Tibial nerve (tissue), 4 donors: Measurements from ENCODE around the gene PNPO. TPM values are rescaled to one million over a fixed set of nuclear protein-coding genes. Genes with fewer than 3 reads are reported as not detected.
A peak's percentile ranks its signal among the peaks of the same experiment; 100 is the strongest.

Experiments
- DNase-seq, 2 donors: peaks; one replicate each; pipeline ENCODE4 v3.0.0-alpha.2; 2019; ENCODE audit warnings: low spot score in 2 of 2
- H3K27ac ChIP-seq, 4 donors: fragments of 200-600 bp; sonication (generic) in 3 of 4; one replicate each; pipeline ENCODE4 v1.5.1; 2017 to 2019; ENCODE audit warnings: mild to moderate bottlenecking in 1 of 4
- H3K27me3 ChIP-seq, 2 donors: fragments of 200-600 bp; sonication (generic) in 1 of 2; one replicate each; pipeline versions ENCODE4 v1.5.1 to v1.6.0; 2017 to 2019
- H3K36me3 ChIP-seq, 3 donors: fragments of 200-600 bp; sonication (generic); one replicate each; pipeline ENCODE4 v1.5.1; 2018 to 2019
- H3K4me1 ChIP-seq, 4 donors: fragments of 200-600 bp; sonication (generic) in 3 of 4; one replicate each; pipeline ENCODE4 v1.5.1; 2017 to 2019
- H3K4me3 ChIP-seq, 4 donors: fragments of 200-600 bp; sonication (generic) in 3 of 4; one replicate each; pipeline ENCODE4 v1.5.1; 2017 to 2019; ENCODE audit warnings: mild to moderate bottlenecking in 1 of 4, moderate library complexity in 1 of 4
- H3K9me3 ChIP-seq, 4 donors: fragments of 200-600 bp; sonication (generic) in 3 of 4; one replicate each; pipeline ENCODE4 v1.5.1; 2017 to 2019
- EP300 ChIP-seq, 2 donors: sonication (generic); formaldehyde crosslinking; IDR thresholded peaks; one replicate each; pipeline ENCODE4 v1.6.1; 2017; ENCODE audit warnings: antibody characterized with exemption in 2 of 2, mild to moderate bottlenecking in 1 of 2
- POLR2A ChIP-seq, 2 donors: fragments of 450-650 bp; IDR thresholded peaks; one replicate each; pipeline ENCODE4 v1.6.1; 2017; ENCODE audit warnings: antibody characterized with exemption in 2 of 2, mild to moderate bottlenecking in 2 of 2, moderate library complexity in 2 of 2
- WGBS, 2 donors: methylation state at CpG; one replicate each; pipeline ENCODE4 v1.1.5; 2018; 5-methylcytosine and 5-hydroxymethylcytosine counted together
- total RNA-seq, 4 donors: library from RNA; depleted of rRNA; stranded (reverse); fragments of >200 nt; gene quantifications; one replicate each; pipeline ENCODE4 v1.1.0, GENCODE V29; 2016
- TF ChIP-seq, protein P1 (sequence below), 5 experiments: fragments of 200-600 bp in 3 of 5; fragments of 450-650 bp in 2 of 5; sonication (generic) in 3 of 5; IDR thresholded peaks; one replicate each; pipeline ENCODE4 v1.5.1; 2016 to 2019; ENCODE audit warnings: antibody characterized with exemption in 5 of 5, mild to moderate bottlenecking in 3 of 5, moderate library complexity in 2 of 5

PNPO gene
- total RNA-seq, 4 donors from 2014 or later, result 36.0 to 56.8 (median 51.2) TPM

DNA sequence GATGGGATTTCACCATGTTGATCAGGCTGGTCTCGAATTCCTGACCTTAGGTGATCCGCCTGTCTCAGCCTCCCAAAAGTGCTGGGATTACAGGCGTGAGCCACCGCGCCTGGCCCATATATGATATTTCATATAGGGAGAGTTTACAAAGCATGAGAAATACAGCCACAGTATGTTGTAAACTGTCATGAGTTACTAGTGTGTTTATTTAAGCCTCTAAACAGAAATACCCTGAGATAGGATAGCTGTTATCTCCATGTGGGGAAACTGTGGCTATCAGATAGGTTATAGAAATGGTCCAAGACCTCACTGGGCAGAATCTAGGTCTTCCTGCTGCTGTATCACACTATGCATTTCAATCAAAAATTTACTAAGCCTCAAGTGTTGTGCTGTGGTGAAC lies 27.5 kb downstream of the PNPO start:
- H3K4me1 ChIP-seq, result peaks cover 0 to 46% (median 10%) of the 10 kb centered on the region in 4 donors
- no peak for DNase-seq
- H3K4me3 ChIP-seq, result no peak overlapping the region
- peaks cover 0 to 6% (median 0%) of the 10 kb centered on the region in 3 donors for H3K36me3 ChIP-seq
- no peak overlapping the region for H3K27ac ChIP-seq
- H3K9me3 ChIP-seq, result no peaks in the 10 kb centered on the region
- no peaks in the 10 kb centered on the region for H3K27me3 ChIP-seq
- no peak for TF ChIP-seq EP300 (IDR thresholded peaks at IDR 0.05)
- TF ChIP-seq, protein P1, sequence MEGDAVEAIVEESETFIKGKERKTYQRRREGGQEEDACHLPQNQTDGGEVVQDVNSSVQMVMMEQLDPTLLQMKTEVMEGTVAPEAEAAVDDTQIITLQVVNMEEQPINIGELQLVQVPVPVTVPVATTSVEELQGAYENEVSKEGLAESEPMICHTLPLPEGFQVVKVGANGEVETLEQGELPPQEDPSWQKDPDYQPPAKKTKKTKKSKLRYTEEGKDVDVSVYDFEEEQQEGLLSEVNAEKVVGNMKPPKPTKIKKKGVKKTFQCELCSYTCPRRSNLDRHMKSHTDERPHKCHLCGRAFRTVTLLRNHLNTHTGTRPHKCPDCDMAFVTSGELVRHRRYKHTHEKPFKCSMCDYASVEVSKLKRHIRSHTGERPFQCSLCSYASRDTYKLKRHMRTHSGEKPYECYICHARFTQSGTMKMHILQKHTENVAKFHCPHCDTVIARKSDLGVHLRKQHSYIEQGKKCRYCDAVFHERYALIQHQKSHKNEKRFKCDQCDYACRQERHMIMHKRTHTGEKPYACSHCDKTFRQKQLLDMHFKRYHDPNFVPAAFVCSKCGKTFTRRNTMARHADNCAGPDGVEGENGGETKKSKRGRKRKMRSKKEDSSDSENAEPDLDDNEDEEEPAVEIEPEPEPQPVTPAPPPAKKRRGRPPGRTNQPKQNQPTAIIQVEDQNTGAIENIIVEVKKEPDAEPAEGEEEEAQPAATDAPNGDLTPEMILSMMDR (IDR thresholded peaks at IDR 0.05), result no peak
- TF ChIP-seq POLR2A (IDR thresholded peaks at IDR 0.05), result no peak
- 94 to 95% methylated on average over 5 of the region's 5 CpGs for WGBS, 2 donors

DNA sequence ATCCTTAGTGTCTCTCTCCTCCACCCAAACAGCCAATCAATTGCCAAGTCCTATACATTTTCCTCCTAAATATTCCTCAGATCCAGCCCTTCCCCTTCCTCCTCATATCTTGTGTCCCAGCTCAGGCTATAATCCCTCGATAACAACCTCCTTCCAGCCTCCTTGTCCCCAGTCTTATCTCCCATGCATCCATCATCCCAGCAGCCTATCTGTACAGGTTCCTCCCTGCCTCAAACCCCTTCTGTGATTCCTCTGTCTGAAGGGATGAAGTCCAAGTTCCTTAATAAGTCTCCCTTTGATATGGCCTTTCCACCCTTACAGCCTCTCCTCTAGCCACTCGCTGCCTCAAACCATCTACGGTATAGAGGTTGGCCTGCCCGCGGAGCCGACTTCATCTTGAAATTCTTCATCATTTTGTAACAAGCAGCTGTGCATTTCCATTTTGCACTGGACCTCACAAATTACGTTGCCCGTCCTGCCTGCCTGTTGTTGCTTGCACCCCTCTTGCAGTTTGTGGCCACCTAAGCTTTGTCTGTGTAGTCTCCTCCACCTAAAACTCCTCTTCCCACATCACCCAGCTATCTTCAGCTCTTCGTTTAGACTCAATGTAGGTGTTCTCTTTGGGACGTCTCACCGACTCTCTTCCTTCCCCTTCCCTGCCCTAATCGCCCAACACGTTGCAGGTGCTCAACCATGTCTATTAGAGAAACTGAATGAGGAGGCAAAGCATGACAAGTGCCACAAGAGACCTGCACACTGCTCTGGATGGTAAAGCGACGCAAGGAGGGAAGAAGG lies 28.8 kb downstream of the PNPO start:
- 47 to 50% methylated on average over 15 of the region's 15 CpGs for WGBS, 2 donors
- Histone ChIP-seq H3K27me3 (no peaks in the 10 kb centered on the region), H3K9me3 (no peaks in the 10 kb centered on the region), H3K27ac (peak overlapping the region in 1 of 4 donors; percentile 95), H3K36me3 (peaks cover 0 to 19% (median 4%) of the 10 kb centered on the region in 3 donors), H3K4me3 (peak overlapping the region; percentile 24 to 100 (median 72)), H3K4me1 (peaks cover 0 to 46% (median 10%) of the 10 kb centered on the region in 4 donors)
- TF ChIP-seq POLR2A (IDR thresholded peaks at IDR 0.05) (no peak), EP300 (IDR thresholded peaks at IDR 0.05) (no peak)
- TF ChIP-seq, protein P1 (IDR thresholded peaks at IDR 0.05), result no peak
- DNase-seq, result no peak

DNA sequence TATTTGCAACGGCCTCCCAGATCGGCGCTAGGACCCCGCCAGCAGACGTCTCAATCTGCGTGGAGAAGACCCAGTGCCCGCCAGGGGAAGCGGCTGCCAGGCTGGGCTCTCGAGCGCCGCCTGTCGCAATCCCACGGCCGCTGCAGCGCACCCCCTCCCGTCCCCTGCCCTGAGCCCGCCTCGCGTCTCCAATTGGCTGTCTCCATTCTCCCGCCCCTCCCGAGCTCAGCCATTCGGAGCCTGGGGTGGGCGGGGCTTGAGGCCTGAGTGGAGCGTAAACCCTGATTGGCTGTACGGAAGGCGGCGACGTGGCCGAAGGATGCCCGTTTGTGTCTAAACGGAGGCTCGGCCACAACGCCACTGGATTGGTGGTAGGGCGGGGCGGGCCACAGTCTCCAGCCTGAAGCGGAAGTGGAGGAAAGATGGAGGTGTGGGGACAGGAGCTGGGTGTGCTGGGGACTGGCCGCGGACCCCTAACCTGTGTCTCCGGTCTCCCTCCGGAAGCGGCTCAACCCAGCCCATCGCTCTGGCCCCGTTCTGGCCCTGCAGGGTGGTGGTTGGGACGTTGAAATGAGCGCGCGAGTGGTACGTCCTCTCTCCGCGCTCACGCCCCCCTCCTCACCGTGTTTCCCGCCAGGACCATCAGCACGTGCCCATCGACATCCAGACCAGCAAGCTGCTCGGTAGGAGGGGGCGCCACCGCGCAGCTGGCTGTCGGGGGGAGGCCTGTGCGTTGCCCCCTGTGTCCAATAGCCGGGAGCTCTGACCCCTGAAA lies 29.5 kb downstream of the PNPO start, which contains the start of gene CDK5RAP3:
Gene CDK5RAP3 (plus strand): TSS at position 389 of the 775 bp plus-strand sequence. CDS start 34 bp downstream, at position 423.
- Histone ChIP-seq H3K4me1 (peaks cover 0 to 43% (median 10%) of the 10 kb centered on the region in 4 donors), H3K36me3 (peaks cover 0 to 27% (median 9%) of the 10 kb centered on the region in 3 donors), H3K27me3 (no peaks in the 10 kb centered on the region), H3K4me3 (peak within 1 kb of the TSS; percentile 65 to 100 (median 84)), H3K27ac (peak within 1 kb of the TSS; percentile 70 to 95 (median 86)), H3K9me3 (no peaks in the 10 kb centered on the region)
- peak; percentile 100 for DNase-seq
- 0 to 1% methylated on average over 31 to 47 of the region's 62 CpGs for WGBS, 2 donors
- TF ChIP-seq, protein P1 (IDR thresholded peaks at IDR 0.05), result peak; percentile 93 to 99 (median 98)
- TF ChIP-seq POLR2A (IDR thresholded peaks at IDR 0.05) (peak; percentile 48 to 83), EP300 (IDR thresholded peaks at IDR 0.05) (peak; percentile 80 to 91)

DNA sequence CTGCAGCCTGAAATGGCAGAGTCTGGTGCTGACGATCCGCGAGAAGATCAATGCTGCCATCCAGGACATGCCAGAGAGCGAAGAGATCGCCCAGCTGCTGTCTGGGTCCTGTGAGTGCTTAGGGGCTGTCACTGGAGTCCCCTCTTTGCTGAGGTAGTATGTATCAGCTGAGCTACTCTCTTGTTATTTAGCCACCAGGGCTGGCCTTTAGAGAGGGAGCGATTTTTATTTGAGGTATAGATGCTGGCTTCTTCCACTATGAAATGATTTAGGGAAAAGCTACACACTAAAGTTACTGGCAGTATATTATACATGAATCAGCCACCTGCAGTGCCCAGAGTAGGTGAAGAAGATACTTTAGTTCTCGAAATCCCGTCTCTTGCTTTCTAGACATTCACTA lies 32.2 kb downstream of the PNPO start:
- Histone ChIP-seq H3K4me1 (peaks cover 0 to 29% (median 3%) of the 10 kb centered on the region in 4 donors), H3K9me3 (no peaks in the 10 kb centered on the region), H3K36me3 (peaks cover 0 to 53% (median 12%) of the 10 kb centered on the region in 3 donors), H3K27ac (no peak overlapping the region), H3K4me3 (no peak overlapping the region), H3K27me3 (no peaks in the 10 kb centered on the region)
- TF ChIP-seq EP300 (IDR thresholded peaks at IDR 0.05), result no peak
- TF ChIP-seq, protein P1 (IDR thresholded peaks at IDR 0.05), result no peak
- TF ChIP-seq POLR2A (IDR thresholded peaks at IDR 0.05), result no peak
- WGBS, 2 donors, result 94% methylated on average over 8 of the region's 8 CpGs
- DNase-seq, result no peak
